GM23248 (cell line): ENCODE measurements around the gene POLG.

Source experiments
- EZH2 ChIP-seq: fragments of 200-600 bp; sonication (generic); IDR thresholded peaks from 2 replicates; pipeline ENCODE4 v1.6.1; 2018; ENCODE audit warnings: antibody characterized with exemption, mild to moderate bottlenecking; ENCODE audit not compliant: insufficient read depth, poor library complexity, severe bottlenecking
- EZH2phosphoT487 ChIP-seq: fragments of 200-600 bp; sonication (generic); IDR thresholded peaks from 2 replicates; pipeline ENCODE4 v1.6.1; 2018; ENCODE audit warnings: antibody characterized with exemption, moderate library complexity, mild to moderate bottlenecking, low read depth; ENCODE audit not compliant: insufficient read depth

- no peak for TF ChIP-seq EZH2
- no peak for TF ChIP-seq EZH2phosphoT487
Observed at GRCh38 chr15:89366656-89367393, 32.2 kb upstream of the POLG start.
